CD4-positive, alpha-beta T cell treated with Interleukin-2 at 100 ng/mL for 4 hours (primary cell): Measurements from ENCODE around the gene CCND3.
A peak's percentile ranks its signal among the peaks of the same experiment; 100 is the strongest.

Source experiments
- DNase-seq: peaks from one replicate; pipeline ENCODE4 v3.0.0-alpha.2; 2020; ENCODE audit warnings: low spot score

CCND3 gene

GRCh38 chr6:41941280-41942066 lies at the start of gene CCND3:
TSS of gene CCND3 (minus strand) at chr6:41941808. CDS start at chr6:41941649, 159 bp downstream.
- peak; percentile 84 for DNase-seq

- no peak for DNase-seq
Measured at GRCh38 chr6:41986339-41986738, 44.7 kb upstream of the CCND3 start.

- no peak for DNase-seq
Measured at GRCh38 chr6:41984623-41985022, 43.0 kb upstream of the CCND3 start.

- peak; percentile 7 for DNase-seq
Measured at GRCh38 chr6:41976794-41977484, 35.3 kb upstream of the CCND3 start.

GRCh38 chr6:41975276-41975675 lies 33.7 kb upstream of the CCND3 start:
- DNase-seq, result no peak

GRCh38 chr6:41974281-41974825 lies 32.7 kb upstream of the CCND3 start:
- no peak for DNase-seq

- DNase-seq, result no peak
Measured at GRCh38 chr6:41972826-41973225, 31.2 kb upstream of the CCND3 start.

- DNase-seq, result peak; percentile 12
Measured at GRCh38 chr6:41970436-41970846, 28.8 kb upstream of the CCND3 start.

GRCh38 chr6:41967312-41968287 lies 26.0 kb upstream of the CCND3 start:
- no peak for DNase-seq

- no peak for DNase-seq
Measured at GRCh38 chr6:41966961-41967311, 25.3 kb upstream of the CCND3 start.

- DNase-seq, result no peak
Measured at GRCh38 chr6:41966214-41966920, 24.8 kb upstream of the CCND3 start.

GRCh38 chr6:41965429-41966213 lies 24.0 kb upstream of the CCND3 start:
- DNase-seq, result no peak

- no peak for DNase-seq
Measured at GRCh38 chr6:41964201-41964887, 22.7 kb upstream of the CCND3 start.

- DNase-seq, result no peak
Measured at GRCh38 chr6:41963371-41963770, 21.8 kb upstream of the CCND3 start.

- DNase-seq, result no peak
Measured at GRCh38 chr6:41960028-41960427, 18.4 kb upstream of the CCND3 start.

- DNase-seq, result peak; percentile 67
Measured at GRCh38 chr6:41958022-41958856, 16.6 kb upstream of the CCND3 start.

GRCh38 chr6:41957117-41957516 lies 15.5 kb upstream of the CCND3 start:
- DNase-seq, result no peak

- DNase-seq, result no peak
Measured at GRCh38 chr6:41955412-41955811, 13.8 kb upstream of the CCND3 start.

GRCh38 chr6:41954668-41955067 lies 13.1 kb upstream of the CCND3 start:
- no peak for DNase-seq
